HG03108 (cell line): ENCODE measurements around the gene ERAP2.

ENCODE experiments used
- ATAC-seq: cut with Tn5 transposase; IDR thresholded peaks from one replicate; pipeline ENCODE4 v1.9.1; 2021; ENCODE audit warnings: moderate library complexity; ENCODE audit not compliant: unreplicated experiment

The ERAP2 gene

DNA sequence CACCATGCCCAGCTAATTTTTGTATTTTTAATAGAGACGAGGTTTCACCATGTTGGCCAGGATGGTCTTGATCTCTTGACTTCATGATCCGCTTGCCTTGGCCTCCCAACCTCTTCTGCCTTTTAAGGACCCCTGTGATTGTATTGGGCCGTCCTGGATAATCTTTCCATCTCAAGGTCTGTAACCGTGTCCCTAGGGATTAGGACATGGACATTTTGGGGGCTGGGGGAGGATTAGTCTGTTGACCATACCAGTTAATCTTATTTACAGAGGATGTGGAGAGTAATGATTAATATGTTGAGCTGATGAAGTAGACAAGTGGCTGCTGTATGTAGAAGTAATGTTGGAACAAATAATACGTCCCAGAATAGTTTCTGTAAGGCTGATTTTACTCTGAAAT is 82.7 kb downstream of the ERAP2 start:
- no peak for ATAC-seq

GRCh38 chr5:96961053-96961452 is 84.8 kb downstream of the ERAP2 start:
- ATAC-seq, result peak; percentile 47

- ATAC-seq, result no peak
Measured at GRCh38 chr5:96962540-96962991, 86.3 kb downstream of the ERAP2 start.

- ATAC-seq, result peak; percentile 35
Measured at GRCh38 chr5:96963267-96963666, 87.0 kb downstream of the ERAP2 start.

DNA sequence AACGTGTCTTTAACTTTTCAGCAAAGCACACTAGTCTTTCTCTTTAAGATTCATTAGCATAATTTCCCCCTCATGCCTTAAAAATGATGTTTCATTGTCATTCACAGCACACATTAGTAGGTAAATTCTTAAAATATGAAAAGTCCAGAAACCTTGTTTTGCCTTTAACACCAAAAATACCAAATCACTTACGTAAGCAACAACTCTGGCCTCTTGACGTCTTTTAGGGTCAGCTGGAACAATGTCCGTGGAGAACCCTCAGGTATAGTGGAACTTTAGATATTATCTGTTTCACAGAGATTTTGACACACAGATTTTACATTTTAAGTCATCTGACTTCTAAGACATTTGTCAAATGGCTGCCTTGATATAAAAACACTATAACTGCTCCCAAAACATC is 90.5 kb downstream of the ERAP2 start:
- no peak for ATAC-seq

DNA sequence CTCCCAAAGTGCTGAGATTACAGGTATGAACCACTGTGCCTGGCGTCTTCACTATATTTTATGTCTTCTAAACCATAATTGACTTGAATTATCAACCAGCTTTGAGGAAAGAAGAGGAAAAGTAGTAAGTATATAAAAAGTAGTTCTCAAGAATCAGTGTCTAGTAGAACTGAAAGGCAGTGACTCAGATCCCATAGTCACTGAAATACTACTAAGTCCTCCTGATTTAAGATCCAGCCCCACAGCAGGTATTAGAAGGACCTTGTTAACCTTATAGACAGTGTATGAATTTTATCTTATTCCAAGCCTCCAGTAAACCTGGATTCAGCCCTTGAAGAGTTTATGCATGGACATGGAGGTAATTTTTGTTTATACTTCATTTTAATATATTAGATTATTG is 91.1 kb downstream of the ERAP2 start:
- no peak for ATAC-seq

- ATAC-seq, result no peak
Measured at GRCh38 chr5:96968074-96968473, 91.8 kb downstream of the ERAP2 start.

DNA sequence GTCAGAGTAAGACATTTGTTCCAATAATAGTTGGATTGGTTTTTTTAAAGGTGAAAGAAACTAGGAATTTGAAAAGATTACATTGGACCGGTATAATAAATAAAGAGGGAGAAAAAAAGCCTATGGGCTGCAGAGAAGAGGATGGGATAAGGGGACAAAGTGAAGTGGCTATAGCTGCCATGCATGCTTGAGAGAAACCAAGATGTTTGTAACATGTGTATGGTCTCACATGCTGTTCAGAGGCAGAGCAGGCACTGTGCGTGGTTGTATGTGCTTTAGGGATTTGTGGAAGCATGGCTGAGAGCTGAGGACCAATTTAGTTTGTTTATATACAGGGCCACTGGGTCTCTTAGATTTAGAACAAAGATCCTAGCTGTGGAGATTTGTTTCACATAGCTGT is 92.3 kb downstream of the ERAP2 start:
- ATAC-seq, result no peak
